HG02884 (cell line): Measurements from ENCODE around the gene LRRC4.

ENCODE experiments used
- ATAC-seq: cut with Tn5 transposase; IDR thresholded peaks from one replicate; pipeline ENCODE4 v1.9.1; 2021; ENCODE audit warnings: mild to moderate bottlenecking, moderate library complexity; ENCODE audit not compliant: unreplicated experiment

LRRC4 gene

DNA sequence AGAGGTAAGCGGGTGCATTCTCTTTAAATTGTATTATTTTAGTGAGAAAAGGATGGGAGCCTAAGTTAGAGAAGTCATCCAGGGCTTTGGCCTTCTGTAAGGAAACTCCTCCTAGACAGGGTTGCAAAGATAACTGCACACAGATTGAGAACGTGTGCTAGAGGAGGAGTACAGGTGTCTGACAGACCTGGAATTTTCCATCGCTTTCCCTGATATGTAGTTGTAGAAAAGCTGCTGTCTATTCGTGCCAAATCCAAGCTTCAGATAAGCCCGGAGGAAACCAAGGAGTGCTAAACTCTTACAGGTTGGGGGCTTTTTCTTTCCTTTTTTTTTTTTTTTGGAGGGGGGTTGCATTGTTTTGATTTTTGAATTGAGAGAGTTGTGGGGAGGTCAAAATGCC lies 23.1 kb downstream of the LRRC4 start:
- no peak for ATAC-seq

DNA sequence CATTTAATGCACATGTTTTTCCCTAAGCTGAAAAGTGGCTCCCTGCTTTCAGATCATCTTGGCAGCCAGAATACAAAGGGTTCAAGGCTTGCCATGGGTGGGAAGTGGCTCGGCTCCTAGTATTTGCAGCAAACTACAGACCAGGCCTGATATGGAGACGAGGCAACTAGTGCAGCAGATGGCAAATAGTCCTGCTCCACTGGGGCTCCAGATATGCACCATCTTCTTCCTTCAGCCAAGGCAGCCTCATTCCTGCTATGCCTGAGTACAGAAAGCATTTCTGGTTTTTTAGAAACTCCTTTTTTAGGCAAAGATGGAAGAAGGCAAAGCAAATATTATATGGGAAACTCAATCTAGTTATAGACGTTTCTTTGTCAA lies 23.9 kb downstream of the LRRC4 start:
- no peak for ATAC-seq

DNA sequence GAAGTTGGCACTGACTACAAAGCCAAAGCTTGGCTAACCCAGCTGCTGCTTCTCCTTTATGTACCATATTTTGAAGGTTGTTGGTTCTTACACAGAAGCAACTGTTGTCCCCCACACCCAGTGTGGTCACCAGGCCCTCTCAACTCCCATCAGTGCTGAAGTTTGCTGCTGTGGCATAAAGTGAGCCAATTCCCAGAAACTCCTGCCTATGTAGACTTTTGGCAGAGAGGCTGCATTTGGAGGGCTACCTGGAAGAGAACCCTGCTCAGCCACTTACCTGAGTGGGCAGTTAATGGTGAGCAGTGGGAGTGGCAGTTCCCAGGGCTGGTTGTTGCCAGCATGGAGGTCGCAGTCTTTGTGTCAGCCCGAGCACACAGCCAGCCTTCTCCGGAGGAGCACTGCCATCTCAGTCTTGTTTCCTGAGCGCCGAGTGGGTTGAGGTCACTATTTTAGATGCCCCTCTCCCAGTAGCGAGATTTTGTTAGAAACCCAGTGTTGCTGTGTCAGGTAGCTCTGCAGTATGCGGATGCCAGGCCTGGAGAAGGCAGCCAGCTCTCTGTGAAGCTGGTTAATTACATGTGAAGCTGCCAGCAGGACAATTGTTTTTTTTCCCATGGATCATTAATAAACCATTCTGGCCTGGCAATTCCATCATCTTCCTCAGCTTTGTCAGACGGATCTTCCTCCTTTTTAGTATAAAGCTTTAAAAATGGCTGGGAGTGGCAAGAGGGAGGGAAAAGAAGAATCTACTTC lies 24.5 kb downstream of the LRRC4 start:
- ATAC-seq = no peak

DNA sequence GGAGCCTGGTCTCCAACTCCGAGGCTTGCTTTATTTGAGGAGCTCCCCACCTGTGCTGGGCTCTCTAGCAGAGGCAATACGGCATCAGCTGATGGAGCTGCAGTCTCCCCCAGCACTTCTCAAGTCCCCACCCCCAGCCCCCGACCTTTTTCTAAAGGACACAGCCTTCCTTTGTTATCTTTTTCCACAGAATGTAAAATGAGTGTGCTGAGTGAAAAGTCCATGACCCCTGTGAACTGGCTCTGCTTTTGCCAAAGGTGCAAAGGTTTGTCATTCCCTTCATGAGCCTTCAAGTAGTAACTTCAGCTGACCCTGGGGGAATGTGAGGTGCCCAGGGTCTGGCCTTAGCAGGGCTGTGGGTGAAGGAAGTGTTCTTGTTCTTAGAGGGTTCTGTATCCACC lies 25.5 kb downstream of the LRRC4 start:
- ATAC-seq = no peak

DNA sequence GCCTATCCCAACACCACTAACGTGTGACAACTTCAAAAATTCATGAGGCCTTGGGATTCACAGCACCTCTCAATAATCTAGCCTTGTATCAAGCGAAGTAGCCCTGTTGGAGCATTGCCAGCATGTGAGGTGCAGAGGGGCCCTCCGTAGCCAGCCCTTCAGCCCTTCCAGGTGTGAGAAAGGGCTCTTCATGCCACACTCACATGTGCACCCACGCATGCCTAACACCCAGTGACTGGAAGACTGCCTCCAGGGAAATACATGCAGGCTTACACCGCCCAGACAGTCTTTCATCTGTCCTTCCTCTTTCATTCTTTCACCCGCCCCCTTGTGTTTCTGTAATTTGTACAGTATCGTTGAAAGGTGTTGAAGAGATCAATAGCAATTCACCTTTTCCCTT lies 26.1 kb downstream of the LRRC4 start:
- ATAC-seq = no peak

DNA sequence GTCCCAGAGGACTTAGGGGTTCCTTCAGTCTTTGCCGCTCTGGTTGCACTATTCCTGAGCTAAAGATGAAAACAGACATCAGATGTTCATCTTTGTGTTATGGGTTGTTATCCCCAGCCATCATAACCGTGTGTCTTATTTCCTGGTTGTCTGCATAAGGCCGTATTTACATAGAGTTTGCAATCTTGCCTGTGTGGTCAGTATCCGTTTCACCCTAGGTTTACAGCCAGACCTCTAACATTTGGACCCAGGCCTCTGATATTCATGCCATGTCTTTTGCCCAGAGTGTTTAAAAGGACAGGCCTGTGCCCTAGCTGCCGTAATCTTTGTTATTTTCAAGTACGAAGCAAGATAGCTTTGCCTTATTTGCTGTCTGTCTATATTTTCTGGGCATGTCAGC lies 26.6 kb downstream of the LRRC4 start:
- ATAC-seq = no peak

DNA sequence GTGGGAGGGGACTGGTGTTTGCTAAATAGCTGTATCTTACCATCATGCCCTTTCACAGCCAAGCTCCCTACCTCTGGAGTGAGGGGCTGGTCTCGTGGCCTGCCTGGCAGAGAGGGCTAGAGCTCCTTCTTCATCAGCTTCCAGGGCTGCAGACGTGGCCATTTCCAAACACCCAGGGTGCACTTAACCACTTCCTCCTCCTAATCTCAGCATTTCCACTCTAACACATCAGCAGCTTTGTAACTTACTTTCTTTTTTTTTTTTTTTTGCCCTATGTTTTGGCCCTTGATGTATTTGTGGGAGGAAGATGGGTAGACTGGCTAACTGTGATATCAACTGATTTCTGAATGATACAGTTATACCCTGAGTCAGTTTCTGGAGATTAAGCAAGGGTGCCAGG lies 27.4 kb downstream of the LRRC4 start:
- ATAC-seq = no peak

DNA sequence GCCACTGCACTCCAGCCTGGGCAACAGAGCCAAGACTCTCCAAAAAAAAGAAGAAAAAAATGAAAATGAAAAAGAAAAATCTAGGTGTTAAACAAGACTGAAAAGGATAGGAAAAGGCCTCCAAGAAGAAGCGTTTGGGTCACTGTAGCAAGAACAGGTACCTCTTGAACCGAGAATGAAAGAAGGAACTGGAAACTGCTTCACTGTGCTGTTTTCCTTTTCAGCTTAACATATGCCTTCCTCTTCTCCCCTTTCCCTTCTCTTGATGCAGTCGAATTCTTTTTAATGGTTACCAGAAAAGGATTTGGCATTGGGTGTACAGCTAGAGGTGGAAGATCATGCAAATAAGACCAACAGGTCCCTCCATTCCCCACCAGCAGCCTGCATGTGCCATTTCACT lies 28.1 kb downstream of the LRRC4 start:
- ATAC-seq = peak; percentile 55

DNA sequence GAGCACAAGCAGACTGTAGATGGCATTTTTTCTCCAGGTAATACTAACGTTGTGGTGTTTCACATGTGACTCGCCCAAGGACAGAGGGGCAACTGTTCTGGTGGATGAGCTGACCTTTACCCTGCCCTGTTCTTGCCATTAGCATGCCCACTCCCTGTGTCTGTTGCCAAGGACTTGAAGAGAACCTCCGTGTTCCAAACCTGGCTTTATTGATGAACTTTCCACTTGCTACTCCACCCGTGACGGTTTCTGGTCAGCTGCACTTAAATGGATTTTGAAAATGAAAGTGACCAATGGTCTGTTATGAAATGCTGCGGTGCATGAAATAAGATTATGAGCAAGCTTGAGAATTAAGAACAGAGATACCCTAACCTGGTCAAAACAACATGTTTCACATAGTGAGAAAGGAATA lies 30.4 kb downstream of the LRRC4 start:
- peak; percentile 47 for ATAC-seq

DNA sequence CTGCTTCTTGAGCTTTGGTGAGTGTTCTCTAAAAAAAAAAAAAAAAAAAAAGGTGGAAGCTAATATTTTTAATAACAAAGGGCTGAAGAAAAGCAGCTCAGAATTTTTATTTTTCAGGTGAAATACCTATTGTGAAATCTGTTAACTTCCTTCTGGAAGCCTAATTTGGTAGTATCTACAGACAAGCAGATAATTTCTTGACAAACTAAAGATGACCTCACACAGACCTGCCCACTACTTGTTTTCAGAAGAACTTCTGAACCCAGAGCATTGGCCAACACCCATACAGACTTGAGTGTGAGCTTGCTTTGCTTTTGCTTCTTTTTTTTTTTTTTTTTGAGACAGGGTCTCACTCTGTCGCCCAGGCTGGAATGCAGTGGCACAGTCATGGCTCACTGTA lies 31.2 kb downstream of the LRRC4 start:
- ATAC-seq = no peak

DNA sequence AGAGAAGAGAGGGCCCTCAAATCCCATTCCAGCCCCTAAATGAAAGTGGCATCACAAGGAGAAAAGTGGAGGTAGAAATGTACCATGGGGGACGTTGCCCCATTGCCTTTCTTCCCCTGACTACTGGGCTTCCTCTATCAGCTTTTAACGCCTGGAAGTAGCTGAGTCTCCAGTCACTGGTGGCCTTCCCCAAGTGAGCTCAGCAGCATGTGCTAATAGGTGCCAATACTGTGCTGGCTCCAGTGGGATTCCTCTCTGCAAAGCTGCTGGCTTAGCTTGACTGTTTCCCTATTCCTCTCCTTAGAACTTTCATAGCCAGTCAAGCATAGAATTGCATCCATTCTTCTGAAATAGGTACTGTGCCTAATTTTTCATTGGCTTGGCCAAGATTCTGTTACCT lies 32.6 kb downstream of the LRRC4 start:
- no peak for ATAC-seq

DNA sequence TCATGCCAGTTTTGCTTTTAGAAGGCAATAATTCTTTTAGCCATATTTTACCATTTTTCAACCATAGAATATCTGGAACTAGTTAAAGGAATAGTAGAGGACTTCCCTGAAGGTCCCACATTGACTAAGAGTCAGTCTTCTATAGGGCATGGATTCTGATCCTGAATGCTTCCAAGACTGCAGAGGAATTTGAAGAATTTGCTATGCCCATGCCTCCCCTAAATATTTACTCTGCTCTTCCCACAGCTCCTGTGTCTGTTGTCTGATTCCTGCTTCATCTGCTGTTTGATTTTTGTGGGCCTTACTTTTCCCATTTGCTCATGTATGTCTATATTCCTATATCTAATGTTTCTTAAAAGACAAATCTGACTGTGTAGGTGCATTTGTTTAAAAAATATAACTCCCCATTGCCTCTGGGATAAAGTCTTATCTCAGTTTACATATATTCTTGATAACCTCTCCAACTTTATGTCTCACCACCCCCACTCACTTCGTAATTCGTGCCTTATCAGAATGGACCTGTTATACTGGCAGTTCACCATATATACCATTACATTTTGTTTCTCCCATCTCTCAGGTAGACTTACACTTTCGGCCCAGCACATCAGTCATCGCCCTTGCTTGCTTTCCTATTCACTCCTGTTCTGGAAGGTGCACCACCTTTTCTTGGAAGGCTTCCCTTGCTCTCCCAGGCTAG lies 33.9 kb downstream of the LRRC4 start:
- ATAC-seq = no peak

DNA sequence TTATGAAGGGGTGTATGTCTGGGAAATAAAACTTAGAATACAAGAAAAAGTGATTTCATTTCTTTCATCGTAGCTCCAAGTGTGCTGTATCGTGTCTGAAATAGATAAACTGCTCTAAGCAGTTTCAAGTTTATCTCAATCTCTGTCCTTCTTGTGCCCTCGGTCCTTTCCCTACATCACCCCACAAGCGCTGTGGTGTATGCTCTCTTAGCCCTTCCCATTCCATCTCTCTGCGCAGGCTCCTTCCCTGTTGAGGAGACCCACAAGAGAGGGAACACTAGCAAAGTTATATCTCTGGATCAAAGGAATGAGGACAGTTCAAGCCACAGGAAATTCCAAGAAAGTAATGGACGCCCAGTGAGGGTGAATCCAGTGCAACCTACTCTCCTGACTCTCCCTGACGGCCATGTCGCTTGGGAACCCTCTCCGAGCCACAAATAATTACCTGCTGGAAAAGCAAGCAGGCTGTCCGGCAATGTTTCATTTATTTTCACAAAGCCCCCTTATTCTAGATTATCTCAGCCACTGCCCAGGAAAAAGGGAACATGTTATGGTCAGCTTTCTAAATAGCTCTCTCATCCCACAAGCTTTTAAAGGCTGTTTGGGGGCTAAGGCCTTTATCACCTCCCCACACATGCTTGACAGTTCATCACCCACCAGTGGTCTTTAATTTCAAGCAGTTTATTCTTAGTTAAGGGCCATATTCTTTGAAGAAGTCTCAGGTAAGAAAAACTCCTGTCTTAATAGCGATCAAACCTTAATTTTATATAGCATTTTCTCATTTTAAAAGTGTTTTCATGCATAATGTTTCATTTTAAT lies 34.8 kb downstream of the LRRC4 start:
- ATAC-seq = no peak

DNA sequence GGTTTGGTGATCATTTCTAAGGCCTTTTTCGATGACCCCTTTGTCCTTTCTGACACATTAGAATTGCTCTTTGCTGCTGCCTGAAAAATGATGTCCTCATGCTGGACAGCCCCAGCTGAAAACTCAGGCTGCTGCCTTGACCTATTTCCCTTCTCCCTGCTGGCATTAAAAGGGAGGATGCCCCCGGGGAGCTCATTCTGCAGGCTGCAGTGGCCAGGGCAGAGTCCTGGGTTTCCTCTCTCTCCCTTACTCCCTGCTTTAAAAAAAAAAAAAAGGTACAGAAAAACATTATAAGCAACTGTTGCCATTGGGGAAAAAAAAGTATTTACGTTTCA lies 35.4 kb downstream of the LRRC4 start:
- no peak for ATAC-seq

DNA sequence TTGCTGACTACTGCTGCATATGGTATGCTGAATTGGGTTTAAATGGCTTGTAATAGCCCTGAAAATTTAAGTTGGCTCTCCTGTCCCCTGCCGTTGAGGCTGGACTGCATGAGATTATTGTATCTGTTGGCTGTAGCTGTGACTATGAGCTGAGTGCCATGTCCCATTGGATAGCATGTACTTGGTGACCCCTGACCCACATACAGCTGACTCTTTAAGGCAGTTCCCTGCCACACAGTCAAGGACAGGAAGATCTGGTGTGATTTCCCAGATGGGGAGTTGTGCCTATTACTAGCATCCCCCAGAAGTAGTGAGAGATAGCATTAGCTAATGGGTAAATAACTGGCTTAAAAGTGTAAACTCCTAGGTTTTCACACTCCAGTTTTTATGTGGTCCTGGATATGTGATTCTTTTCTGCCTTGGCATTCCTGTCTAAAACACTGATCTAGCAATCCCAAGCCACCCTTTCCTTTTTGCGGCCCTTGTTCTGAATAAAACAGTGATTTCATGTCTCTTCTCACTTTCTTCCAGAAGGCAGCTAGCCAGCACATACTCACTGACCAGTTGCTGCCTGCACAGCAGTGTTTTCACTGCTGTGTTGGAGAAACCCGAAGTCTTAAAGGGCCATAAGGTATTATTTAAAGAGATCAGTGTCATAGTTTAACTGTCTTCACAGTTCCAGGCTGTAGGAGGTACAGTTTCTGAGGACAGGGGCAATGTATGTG lies 35.9 kb downstream of the LRRC4 start:
- no peak for ATAC-seq

DNA sequence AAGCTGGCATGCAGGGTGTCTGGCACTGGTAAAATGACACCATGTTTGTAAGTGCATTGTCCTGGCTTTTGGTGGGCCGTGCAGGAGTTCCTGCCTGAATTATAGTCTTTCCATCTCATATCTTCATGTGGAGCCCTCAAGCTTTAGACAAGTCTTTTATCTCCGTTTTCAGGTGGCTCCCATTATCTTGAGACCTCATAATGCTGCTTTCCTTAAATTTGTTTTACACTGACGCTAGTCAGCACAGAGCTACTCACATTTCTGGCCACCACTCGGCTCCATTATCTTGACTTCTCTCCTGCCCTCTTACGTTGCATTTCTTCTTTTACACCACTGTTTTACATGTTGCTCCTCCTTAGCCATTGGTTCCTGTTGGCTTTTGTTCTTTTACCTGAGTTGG lies 37.2 kb downstream of the LRRC4 start:
- ATAC-seq = no peak

DNA sequence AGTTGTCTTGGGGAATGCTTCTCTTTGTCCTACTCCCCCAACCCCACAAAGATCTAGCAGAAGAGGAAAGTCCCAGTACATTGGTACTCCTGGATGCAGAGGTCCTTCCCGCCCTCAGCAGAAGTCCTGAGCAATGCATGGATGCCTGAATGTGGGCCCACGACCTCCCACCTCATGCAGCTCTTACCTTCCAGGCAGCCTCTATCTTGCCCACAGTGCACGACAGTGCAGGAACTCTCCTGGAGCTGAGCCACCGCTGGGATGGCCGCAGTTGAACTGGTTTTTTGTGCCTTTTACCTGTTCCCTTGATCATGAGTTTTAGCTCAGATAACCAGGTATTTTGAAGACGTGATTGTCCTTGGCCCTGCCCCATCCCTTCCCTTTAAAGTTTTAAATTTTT lies 37.9 kb downstream of the LRRC4 start:
- no peak for ATAC-seq

DNA sequence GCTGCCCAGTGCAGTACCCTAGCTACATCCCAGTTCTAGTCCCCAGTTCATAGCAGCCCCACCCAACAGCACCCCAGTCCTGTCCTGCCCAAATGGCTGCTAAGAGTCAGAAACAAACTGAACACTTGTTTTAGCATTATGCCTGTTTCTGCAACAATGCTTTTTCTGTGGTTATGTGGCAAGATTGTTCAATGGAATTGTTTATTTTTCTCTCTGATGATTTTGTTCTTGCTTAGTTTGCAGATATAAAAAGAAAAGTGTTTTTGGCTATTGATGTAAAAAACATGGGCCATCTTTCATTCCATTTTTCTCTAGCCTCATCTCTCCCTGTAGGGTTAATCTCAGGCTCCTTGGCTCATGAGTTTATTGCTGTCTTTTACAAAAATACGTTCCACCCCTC lies 42.5 kb downstream of the LRRC4 start:
- no peak for ATAC-seq

DNA sequence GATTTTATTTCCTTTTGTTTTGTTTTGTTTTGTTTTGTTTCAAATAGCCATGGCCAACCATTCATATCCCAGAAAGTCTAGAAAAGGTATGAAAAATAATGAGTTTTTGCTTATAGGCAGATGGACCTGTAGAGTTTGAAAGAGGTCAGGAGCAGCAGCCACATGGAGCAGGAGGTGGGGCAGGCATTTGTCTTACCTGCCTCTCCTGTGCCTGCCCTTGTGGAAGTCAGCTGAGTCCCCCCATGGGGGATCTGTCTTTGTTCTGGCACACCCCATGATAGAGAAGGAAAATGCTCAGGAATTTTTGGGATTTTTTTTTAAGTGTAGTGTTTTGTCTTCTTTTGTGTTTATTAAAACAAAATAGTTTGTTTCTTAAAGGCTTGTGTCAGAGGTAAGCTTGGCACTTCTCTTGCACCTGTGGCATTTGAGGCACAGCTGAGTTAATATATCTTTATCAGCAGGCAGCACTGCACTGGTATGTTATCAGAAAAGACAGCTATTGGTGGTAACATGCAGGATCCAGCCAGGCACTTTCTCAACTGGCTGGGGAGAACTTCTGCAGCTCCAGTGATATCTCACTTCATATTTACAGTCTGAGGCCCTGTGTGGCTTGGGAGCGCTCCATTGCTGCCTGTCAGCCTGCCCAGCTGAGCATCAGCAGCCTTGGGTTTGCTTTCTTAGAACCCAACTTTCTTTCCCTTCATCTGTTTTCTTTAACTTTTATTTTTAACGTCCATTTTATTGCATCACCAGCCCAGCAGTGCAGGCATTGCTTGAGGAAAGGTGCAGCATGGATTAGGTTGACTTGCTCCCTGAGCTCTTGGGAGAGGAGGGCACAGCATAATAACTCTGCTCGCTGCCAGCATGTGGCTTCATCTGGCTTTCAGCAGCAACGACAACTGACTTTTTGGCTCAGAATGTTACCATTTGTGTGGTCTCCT lies 44.4 kb downstream of the LRRC4 start:
- ATAC-seq = no peak

DNA sequence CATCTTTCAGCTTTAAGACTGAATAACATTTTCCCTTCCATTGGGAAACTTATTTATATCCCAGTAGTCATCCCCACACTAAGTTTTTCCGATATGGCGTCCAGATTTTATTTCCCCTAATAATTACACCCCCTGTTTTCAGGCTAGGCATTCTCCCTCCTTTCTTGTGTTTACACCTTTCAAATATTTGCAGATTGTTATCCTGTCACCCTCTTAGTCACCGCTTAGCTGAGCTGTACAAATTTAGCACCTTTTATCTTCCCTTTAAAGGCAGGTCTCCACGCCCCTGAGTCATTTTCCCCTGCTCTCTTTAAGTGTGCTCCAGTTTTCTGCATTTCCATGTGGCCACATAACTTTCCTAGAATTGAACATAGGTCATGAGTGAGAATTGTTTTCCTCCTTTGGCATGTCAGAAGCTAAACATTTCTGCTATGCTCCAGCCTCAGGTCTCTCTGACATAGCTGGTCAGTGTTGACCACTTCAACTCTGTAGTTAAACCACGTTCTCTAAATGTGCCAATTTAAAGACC lies 47.4 kb downstream of the LRRC4 start:
- ATAC-seq = no peak
